H1 (cell line): ENCODE data around the gene ASIC1. TPM values are rescaled to one million over a fixed set of nuclear protein-coding genes. Genes with fewer than 3 reads are reported as not detected.

Experiments used
- CTCF ChIA-PET: fragments of 300-600 bp; sonication (Branson Sonifier 250); formaldehyde crosslinking; loops from one replicate; lab custom pipeline; 2021; ENCODE audit not compliant: partially characterized antibody; lab: Charles Lee
- POLR2A ChIA-PET: fragments of 300-600 bp; sonication (Branson Sonifier 250); formaldehyde crosslinking; loops from one replicate; lab custom pipeline; 2021; ENCODE audit warnings: inconsistent platforms; ENCODE audit not compliant: partially characterized antibody; lab: Charles Lee
- DNase-seq, 2 experiments: peaks; one replicate each; pipeline versions ENCODE4 v3.0.0 to v3.0.0-alpha.2; 2010 to 2022; ENCODE audit warnings: low spot score in 2 of 2, low read depth in 1 of 2, mixed read lengths in 1 of 2
- FAIRE-seq: peaks from 2 replicates; lab custom pipeline; 2011; peaks lifted over from hg19 to GRCh38; lab: Jason Lieb, UNC
- H2AFZ ChIP-seq: 2 replicates; pipeline ENCODE4 v1.8.1; 2012; ENCODE audit warnings: low read length, inconsistent platforms
- H2AK5ac ChIP-seq: 2 replicates; pipeline ENCODE4 v1.6.1; 2013; ENCODE audit warnings: low read depth, low read length
- H2BK120ac ChIP-seq: replicated peaks from 2 replicates; pipeline ENCODE3; 2013; ENCODE audit warnings: low read depth, low read length, inconsistent platforms
- H2BK12ac ChIP-seq: 2 replicates; pipeline ENCODE4 v1.6.1; 2013; ENCODE audit warnings: low read depth, low read length
- H2BK15ac ChIP-seq: 2 replicates; pipeline ENCODE4 v1.6.1; 2013; ENCODE audit warnings: low read length
- H2BK20ac ChIP-seq: 2 replicates; pipeline ENCODE4 v1.6.1; 2013; ENCODE audit warnings: low read length
- H2BK5ac ChIP-seq: 2 replicates; pipeline ENCODE4 v1.6.1; 2013; ENCODE audit warnings: low read depth, low read length
- H3K14ac ChIP-seq: 2 replicates; pipeline ENCODE4 v1.6.1; 2013; ENCODE audit warnings: inconsistent platforms; ENCODE audit not compliant: insufficient read length
- H3K18ac ChIP-seq: 2 replicates; pipeline ENCODE4 v1.6.1; 2013; ENCODE audit warnings: low read length; ENCODE audit errors: extremely low read depth
- H3K23ac ChIP-seq: 2 replicates; pipeline ENCODE4 v1.6.1; 2013; ENCODE audit warnings: inconsistent platforms; ENCODE audit not compliant: insufficient read length
- H3K23me2 ChIP-seq: 2 replicates; pipeline ENCODE4 v1.6.1; 2013; ENCODE audit warnings: low read depth, low read length
- H3K27ac ChIP-seq: 2 replicates; pipeline ENCODE4 v1.6.1; 2011; ENCODE audit warnings: low read depth, low read length, inconsistent platforms
- H3K27me3 ChIP-seq, 4 experiments: replicated peaks in 1 of 4; 1 replicate in 1 of 4; 2 replicates in 3 of 4; pipeline versions ENCODE4 v1.6.1 to v1.8.1; 2011 to 2013; ENCODE audit warnings: low read length in 3 of 4, mild to moderate bottlenecking in 3 of 4, inconsistent platforms in 2 of 4, mixed read lengths in 2 of 4, moderate library complexity in 1 of 4; ENCODE audit not compliant: control insufficient read depth in 3 of 4, insufficient read depth in 3 of 4; ENCODE audit errors: extremely low read depth in 1 of 4
- H3K36me3 ChIP-seq, 4 experiments: 2 replicates each; pipeline versions ENCODE4 v1.6.1 to v1.8.1; 2011 to 2013; ENCODE audit warnings: mild to moderate bottlenecking in 4 of 4, low read length in 3 of 4, moderate library complexity in 2 of 4, control low read depth in 1 of 4, inconsistent platforms in 1 of 4; ENCODE audit not compliant: insufficient read depth in 4 of 4, control insufficient read depth in 2 of 4
- H3K4ac ChIP-seq: replicated peaks from 2 replicates; pipeline ENCODE3; 2013; ENCODE audit warnings: low read length, low read depth, mixed read lengths, inconsistent platforms; ENCODE audit not compliant: insufficient read length
- H3K4me1 ChIP-seq, 4 experiments: replicated peaks in 1 of 4; 1 replicate in 1 of 4; 2 replicates in 3 of 4; pipeline versions ENCODE4 v1.6.1 to v1.8.1; 2011 to 2013; ENCODE audit warnings: low read length in 3 of 4, inconsistent platforms in 2 of 4, mixed read lengths in 1 of 4; ENCODE audit not compliant: insufficient read depth in 4 of 4, control insufficient read depth in 3 of 4
- H3K4me2 ChIP-seq, 2 experiments: 2 replicates each; pipeline versions ENCODE4 v1.6.1 to v1.8.1; 2011 to 2013; ENCODE audit warnings: low read depth in 2 of 2, low read length in 2 of 2, control low read depth in 1 of 2, inconsistent platforms in 1 of 2, mild to moderate bottlenecking in 1 of 2; ENCODE audit not compliant: insufficient read depth in 1 of 2
- H3K4me3 ChIP-seq, 4 experiments: fragments of 200-600, 300-600 bp in 1 of 4; sonication (generic), shearing (Covaris generic), sonication (Bioruptor Twin) in 1 of 4; 2 replicates each; pipeline versions ENCODE4 v1.5.1 to v1.8.1; 2011 to 2016; ENCODE audit warnings: low read length in 4 of 4, low read depth in 3 of 4, control low read depth in 2 of 4, inconsistent platforms in 2 of 4, mild to moderate bottlenecking in 2 of 4, mixed read lengths in 1 of 4, moderate library complexity in 1 of 4; ENCODE audit not compliant: insufficient read depth in 2 of 4; ENCODE audit errors: extremely low read depth in 1 of 4
- H3K56ac ChIP-seq: replicated peaks from 2 replicates; pipeline ENCODE3; 2013; ENCODE audit warnings: low read depth, mild to moderate bottlenecking, mixed read lengths, low read length, inconsistent platforms; ENCODE audit not compliant: insufficient read length
- H3K79me1 ChIP-seq: 2 replicates; pipeline ENCODE4 v1.6.1; 2013; ENCODE audit warnings: low read depth, low read length, control low read depth
- H3K79me2 ChIP-seq, 2 experiments: 2 replicates each; pipeline versions ENCODE4 v1.6.1 to v1.8.1; 2012 to 2013; ENCODE audit warnings: low read length in 2 of 2, mild to moderate bottlenecking in 2 of 2, inconsistent platforms in 1 of 2; ENCODE audit not compliant: insufficient read depth in 2 of 2, control insufficient read depth in 1 of 2
- H3K9ac ChIP-seq, 4 experiments: replicated peaks in 1 of 4; 1 replicate in 1 of 4; 2 replicates in 3 of 4; pipeline versions ENCODE4 v1.6.1 to v1.8.1; 2011 to 2013; ENCODE audit warnings: low read depth in 3 of 4, low read length in 3 of 4, control low read depth in 2 of 4, mild to moderate bottlenecking in 2 of 4, moderate library complexity in 2 of 4, inconsistent platforms in 1 of 4; ENCODE audit errors: extremely low read depth in 1 of 4
- H3K9me3 ChIP-seq, 2 experiments: 2 replicates each; pipeline versions ENCODE4 v1.6.1 to v1.8.1; 2012 to 2013; ENCODE audit warnings: mild to moderate bottlenecking in 2 of 2, moderate library complexity in 2 of 2, control low read depth in 1 of 2, inconsistent platforms in 1 of 2, low read depth in 1 of 2, low read length in 1 of 2, mixed read lengths in 1 of 2; ENCODE audit not compliant: insufficient read depth in 2 of 2
- H4K20me1 ChIP-seq, 2 experiments: replicated peaks in 1 of 2; 2 replicates each; pipeline versions ENCODE3 to v1.8.1; 2011 to 2013; ENCODE audit warnings: inconsistent platforms in 2 of 2, low read length in 2 of 2, mild to moderate bottlenecking in 1 of 2; ENCODE audit not compliant: insufficient read depth in 2 of 2, control insufficient read depth in 1 of 2
- H4K5ac ChIP-seq: 2 replicates; pipeline ENCODE4 v1.6.1; 2013; ENCODE audit warnings: low read length, low read depth, mixed read lengths, inconsistent platforms; ENCODE audit not compliant: insufficient read length
- H4K8ac ChIP-seq: 2 replicates; pipeline ENCODE4 v1.8.0; 2013; ENCODE audit warnings: mild to moderate bottlenecking, moderate library complexity, low read length, inconsistent platforms; ENCODE audit not compliant: insufficient read depth; ENCODE audit errors: extremely low read depth
- H4K91ac ChIP-seq: replicated peaks from 2 replicates; pipeline ENCODE3; 2013; ENCODE audit warnings: low read length, mixed read lengths, inconsistent platforms; ENCODE audit not compliant: insufficient read length
- BACH1 ChIP-seq: IDR thresholded peaks from 2 replicates; pipeline ENCODE4 v1.6.1; 2012; ENCODE audit warnings: low read length, improper control_type of control experiment
- BRCA1 ChIP-seq: IDR thresholded peaks from 2 replicates; pipeline ENCODE4 v1.6.1; 2012; ENCODE audit warnings: low read depth, low read length, improper control_type of control experiment
- FOSL1 ChIP-seq: IDR thresholded peaks from 2 replicates; pipeline ENCODE4 v1.6.1; 2011; ENCODE audit warnings: mild to moderate bottlenecking, low read depth, low read length, moderate library complexity; ENCODE audit not compliant: insufficient read depth
- NANOG ChIP-seq: IDR thresholded peaks from 2 replicates; pipeline ENCODE4 v1.6.1; 2011; ENCODE audit warnings: low read length, low read depth, mild to moderate bottlenecking, inconsistent platforms; ENCODE audit not compliant: insufficient read depth, poor library complexity, severe bottlenecking
- POLR2AphosphoS5 ChIP-seq: IDR thresholded peaks from 2 replicates; pipeline ENCODE4 v1.6.1; 2011; ENCODE audit warnings: low read depth, low read length
- RAD21 ChIP-seq, 2 experiments: IDR thresholded peaks in 1 of 2; conservative IDR thresholded peaks in 1 of 2; 2 replicates each; pipeline ENCODE4 v1.6.1; 2011; ENCODE audit warnings: low read depth in 2 of 2, low read length in 2 of 2, improper control_type of control experiment in 1 of 2, inconsistent platforms in 1 of 2, mild to moderate bottlenecking in 1 of 2, moderate library complexity in 1 of 2
- RXRA ChIP-seq: IDR thresholded peaks from 2 replicates; pipeline ENCODE4 v1.6.1; 2011; ENCODE audit warnings: low read depth, mild to moderate bottlenecking, low read length, moderate library complexity; ENCODE audit not compliant: insufficient read depth
- SP4 ChIP-seq: IDR thresholded peaks from 2 replicates; pipeline ENCODE4 v1.6.1; 2012; ENCODE audit warnings: low read length, inconsistent platforms
- TCF12 ChIP-seq: IDR thresholded peaks from 2 replicates; pipeline ENCODE4 v1.6.1; 2011; ENCODE audit warnings: low read depth, mild to moderate bottlenecking, low read length
- WGBS, 2 experiments: shearing (Covaris generic) in 1 of 2; methylation state at CpG; one replicate each; pipeline versions ENCODE4 v1.1.6 to v1.1.7; 2013 to 2015; ENCODE audit warnings: low lambda C conversion rate in 2 of 2, mixed read lengths in 2 of 2, inconsistent platforms in 1 of 2, low coverage in 1 of 2, missing lambda C conversion rate in 1 of 2; ENCODE audit not compliant: insufficient replicate concordance in 2 of 2, insufficient coverage in 1 of 2, insufficient read length in 1 of 2; ENCODE audit errors: extremely low coverage in 1 of 2, missing lambda C conversion rate in 1 of 2; 5-methylcytosine and 5-hydroxymethylcytosine counted together
- polyA plus RNA-seq, 7 experiments: library from polyadenylated mRNA; depleted of rRNA in 3 of 7; stranded (reverse) in 5 of 7; unstranded in 2 of 7; fragments of >200 nt in 5 of 7; fragments of 200-250 nt in 2 of 7; gene quantifications; 1 replicate in 5 of 7; 2 replicates in 1 of 7; 4 replicates in 1 of 7; pipeline versions ENCODE4 v1.2.1 to v1.2.3, GENCODE V29; 2011 to 2013; ENCODE audit warnings: missing spikeins in 2 of 7, mixed read lengths in 2 of 7
- total RNA-seq: library from RNA; stranded (reverse); fragmentation: NEBNext Ultra II Directional; extraction: Animal tissue kit (Norgen Biotek cat#: 25700); gene quantifications from 2 replicates; pipeline ENCODE4 v1.2.1, GENCODE V29; 2021
- TF ChIP-seq, protein P1 (sequence below): IDR thresholded peaks from 2 replicates; pipeline ENCODE4 v1.6.1; 2011; ENCODE audit warnings: low read depth, mild to moderate bottlenecking, low read length; ENCODE audit not compliant: insufficient read depth
- TF ChIP-seq, protein P2 (sequence below): IDR thresholded peaks from 2 replicates; pipeline ENCODE4 v1.6.1; 2012; ENCODE audit warnings: low read length, inconsistent platforms

ASIC1 gene
- total and polyA plus RNA-seq, 2 of the 8 experiments (the other 6 are each of a cell fraction or from before 2014, with no cell fraction given): 2.4 to 4.4 TPM

DNA sequence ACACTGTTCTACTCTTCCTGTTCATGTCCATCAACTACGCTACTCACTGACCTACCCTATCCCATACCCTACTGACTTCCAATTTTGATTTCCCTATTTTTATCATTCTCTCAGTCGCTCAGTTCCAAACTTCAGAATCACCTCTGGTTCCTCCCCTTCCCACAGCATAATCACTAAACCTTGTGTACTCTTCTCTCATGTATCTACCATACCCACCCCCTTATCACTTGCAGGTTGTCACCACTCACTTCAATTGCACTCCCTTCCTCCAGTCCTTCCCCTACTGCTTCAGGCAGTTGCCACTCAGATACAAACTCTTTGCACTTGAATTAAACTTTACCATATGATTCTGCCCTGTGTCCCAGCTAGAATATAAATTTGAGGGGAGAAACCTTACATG lies 38.4 kb upstream of the ASIC1 start:
- Histone ChIP-seq H2AFZ (no peak overlapping the region), H3K4me3 (no peak overlapping the region), H2AK5ac (no peak overlapping the region), H3K27ac (no peak overlapping the region), H2BK12ac (no peak overlapping the region), H3K4me1 (peaks cover 0 to 2% (median 0%) of the 10 kb centered on the region in 4 experiments; a peak in 1 of 7 replicates), H2BK15ac (no peak overlapping the region), H2BK5ac (no peak overlapping the region), H4K91ac (no peak overlapping the region), H3K56ac (no peak overlapping the region), H3K79me2 (peaks cover 0 to 72% of the 10 kb centered on the region in 2 experiments; a peak in 2 of 4 replicates), H3K4ac (no peak overlapping the region), H3K14ac (no peak overlapping the region), H3K18ac (no peak overlapping the region), H4K20me1 (peaks cover 1 to 2% of the 10 kb centered on the region in 2 experiments), H2BK120ac (no peak overlapping the region), H3K79me1 (peaks cover 5% of the 10 kb centered on the region), H3K9ac (no peak overlapping the region), H3K36me3 (peaks cover 0 to 9% (median 2%) of the 10 kb centered on the region in 4 experiments; a peak in 2 of 8 replicates), H2BK20ac (no peak overlapping the region), H3K27me3 (no peaks in the 10 kb centered on the region), H3K9me3 (no peaks in the 10 kb centered on the region), H4K5ac (no peak overlapping the region), H3K4me2 (peak overlapping the region in 1 of 2 experiments; percentile 13; a peak in 1 of 4 replicates), H4K8ac (no peak overlapping the region), H3K23ac (no peak overlapping the region), H3K23me2 (no peaks in the 10 kb centered on the region; the same call in 1 of the 2 replicates)
- CTCF ChIA-PET: interaction anchor here (0.7 to 6.4 kb wide), 6 partner anchors 10 to 180 kb away, joined by 3 to 37 read pairs (median 4); no protein-coding TSS in a partner anchor
- WGBS, 2 experiments: 90% methylated on average over 2 of the region's 2 CpGs; no CpG with 5 or more reads in 1 of the 2 experiments
- DNase-seq (no peak), FAIRE-seq (no peak)
- POLR2A ChIA-PET: interaction anchor here (1.0 kb wide), 1 partner anchor 86 kb away, joined by 4 read pairs; no protein-coding TSS in a partner anchor
- TF ChIP-seq RAD21 (IDR thresholded peaks at IDR 0.05 in 1 of 2, conservative IDR thresholded peaks at IDR 0.05 in 1 of 2; ENCODE audit: low read depth in 2 of 2, low read length in 2 of 2) (no peak), TCF12 (no peak), POLR2AphosphoS5 (no peak), FOSL1 (no peak), BACH1 (no peak), NANOG (no peak), SP4 (no peak), BRCA1 (no peak), RXRA (no peak)
- TF ChIP-seq, protein P1, sequence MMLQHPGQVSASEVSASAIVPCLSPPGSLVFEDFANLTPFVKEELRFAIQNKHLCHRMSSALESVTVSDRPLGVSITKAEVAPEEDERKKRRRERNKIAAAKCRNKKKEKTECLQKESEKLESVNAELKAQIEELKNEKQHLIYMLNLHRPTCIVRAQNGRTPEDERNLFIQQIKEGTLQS: no peak
- TF ChIP-seq, protein P2, sequence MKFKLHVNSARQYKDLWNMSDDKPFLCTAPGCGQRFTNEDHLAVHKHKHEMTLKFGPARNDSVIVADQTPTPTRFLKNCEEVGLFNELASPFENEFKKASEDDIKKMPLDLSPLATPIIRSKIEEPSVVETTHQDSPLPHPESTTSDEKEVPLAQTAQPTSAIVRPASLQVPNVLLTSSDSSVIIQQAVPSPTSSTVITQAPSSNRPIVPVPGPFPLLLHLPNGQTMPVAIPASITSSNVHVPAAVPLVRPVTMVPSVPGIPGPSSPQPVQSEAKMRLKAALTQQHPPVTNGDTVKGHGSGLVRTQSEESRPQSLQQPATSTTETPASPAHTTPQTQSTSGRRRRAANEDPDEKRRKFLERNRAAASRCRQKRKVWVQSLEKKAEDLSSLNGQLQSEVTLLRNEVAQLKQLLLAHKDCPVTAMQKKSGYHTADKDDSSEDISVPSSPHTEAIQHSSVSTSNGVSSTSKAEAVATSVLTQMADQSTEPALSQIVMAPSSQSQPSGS: no peak
